Stimulated activated CD4-positive, alpha-beta T cell treated with anti-CD3 and anti-CD28 coated beads, Interleukin-15, amount 100 ng/mL, for 48 hours (primary cell): Measurements from ENCODE around the gene CTDSPL.

Source experiments
- DNase-seq, 2 donors: peaks; one replicate each; pipeline ENCODE4 v3.0.0-alpha.2; 2020; ENCODE audit warnings: low read depth in 2 of 2

Gene CTDSPL

DNA sequence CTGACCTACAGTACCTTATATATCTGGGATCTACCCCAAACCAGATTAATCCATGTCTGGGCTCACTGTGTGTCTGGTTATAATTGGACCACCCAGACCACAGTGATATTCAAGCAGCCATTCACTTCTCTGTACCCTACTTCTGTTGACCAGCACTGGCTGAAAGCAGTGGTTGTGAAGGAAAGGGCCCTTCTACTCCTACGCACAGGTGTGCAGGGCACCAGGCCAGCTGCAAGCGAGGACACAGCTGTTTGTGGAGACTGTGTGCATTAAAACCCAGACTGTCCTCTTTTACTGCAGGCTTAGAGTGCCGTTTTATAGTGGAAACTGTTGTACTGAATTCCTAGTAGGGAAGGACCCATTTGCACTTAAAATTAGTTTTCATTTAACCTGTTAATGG, 29.5 kb downstream of the CTDSPL start:
- no peak for DNase-seq

DNA sequence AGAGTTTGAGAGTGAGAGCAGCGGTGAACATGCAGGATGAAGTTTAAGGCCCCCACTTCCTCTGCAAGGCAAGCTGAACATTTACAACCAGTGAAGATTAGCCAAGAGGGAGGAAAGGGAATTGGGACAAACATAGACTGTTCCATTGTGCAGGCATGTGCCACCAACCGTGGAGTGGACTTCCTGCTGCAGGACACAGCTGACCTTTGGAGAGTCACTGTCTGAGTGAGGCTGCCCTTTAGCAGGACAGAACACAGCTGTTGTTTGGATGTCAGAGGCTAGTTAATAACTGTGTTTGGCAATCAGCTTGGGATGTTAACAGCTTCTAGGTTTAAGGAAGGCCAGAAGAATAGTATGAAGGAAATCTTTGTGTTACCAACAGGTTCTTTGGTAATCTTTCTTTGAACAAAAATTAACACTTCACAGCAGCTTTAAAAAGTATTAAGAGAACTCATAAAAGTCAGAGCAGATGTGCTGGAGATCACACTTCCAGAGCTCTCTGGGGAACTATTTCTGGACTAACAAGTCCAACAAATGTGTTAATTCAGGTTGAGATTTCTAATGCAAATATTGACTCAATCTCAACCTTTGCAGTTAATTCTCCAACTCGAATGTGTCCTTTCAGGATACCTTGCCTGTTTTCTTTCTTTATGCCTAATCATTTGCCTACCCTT, 31.4 kb downstream of the CTDSPL start:
- no peak for DNase-seq

DNA sequence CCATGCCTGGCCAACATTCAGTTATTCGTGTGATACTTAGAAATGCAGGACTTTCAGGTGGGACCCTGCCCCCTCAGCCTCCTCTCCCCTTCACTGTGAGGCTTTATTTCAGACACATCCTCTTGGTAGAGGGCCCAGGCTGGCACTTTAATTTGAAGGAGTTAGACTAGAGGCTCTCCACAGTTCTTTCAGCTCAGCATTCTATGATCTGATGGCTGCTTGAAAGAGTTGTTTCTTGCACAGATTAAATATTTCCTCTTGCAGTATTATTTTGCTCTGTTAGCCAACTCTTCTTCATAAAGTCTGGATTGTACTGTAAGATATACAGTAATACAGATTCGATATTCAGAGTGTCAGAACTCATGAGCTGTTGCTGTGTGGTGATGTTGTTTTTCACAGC, 35.1 kb downstream of the CTDSPL start:
- DNase-seq, result no peak

DNA sequence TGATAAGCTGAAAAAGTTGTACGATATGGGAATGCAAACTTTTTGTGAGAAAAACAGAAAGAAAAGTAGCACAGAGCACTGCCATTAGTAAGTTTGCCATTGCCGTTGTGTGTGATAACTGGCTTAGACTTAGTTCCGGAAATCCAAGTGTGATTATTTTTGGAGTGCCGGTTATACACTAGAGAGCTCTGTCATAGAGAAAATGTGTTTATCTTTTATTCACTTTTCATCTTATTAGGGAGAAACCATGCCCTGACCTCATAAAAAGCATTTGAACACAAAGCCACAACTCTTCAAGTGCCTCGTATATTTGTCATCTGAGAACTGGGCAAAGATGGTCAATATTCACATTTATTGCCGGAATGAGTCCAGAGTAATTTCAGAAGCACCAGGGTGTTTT, 36.1 kb downstream of the CTDSPL start:
- no peak for DNase-seq

GRCh38 chr3:37898424-37898823, 36.7 kb downstream of the CTDSPL start:
- no peak for DNase-seq

- no peak for DNase-seq
Measured at GRCh38 chr3:37899101-37899707, 37.5 kb downstream of the CTDSPL start.

- no peak for DNase-seq
Measured at GRCh38 chr3:37899711-37900306, 38.1 kb downstream of the CTDSPL start.

DNA sequence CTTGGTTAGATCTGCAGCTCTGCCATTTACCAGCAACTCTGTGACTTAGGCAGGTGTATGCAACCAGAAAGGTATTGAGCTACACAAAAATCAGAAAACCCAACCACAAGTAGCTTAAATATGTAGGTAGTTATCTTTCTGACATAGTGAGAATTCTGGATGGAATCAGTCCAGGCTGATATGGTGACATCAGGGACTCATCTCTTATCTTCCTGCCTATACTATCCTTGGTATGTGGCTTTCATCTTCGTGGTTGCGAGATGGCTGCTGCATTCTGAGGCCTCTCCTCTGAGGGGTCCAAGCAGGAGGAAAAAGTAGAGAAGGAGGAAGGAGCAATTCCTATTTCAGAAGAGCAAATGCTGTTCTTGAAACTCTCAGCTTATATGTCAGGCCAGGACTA, 40.0 kb downstream of the CTDSPL start:
- no peak for DNase-seq

DNA sequence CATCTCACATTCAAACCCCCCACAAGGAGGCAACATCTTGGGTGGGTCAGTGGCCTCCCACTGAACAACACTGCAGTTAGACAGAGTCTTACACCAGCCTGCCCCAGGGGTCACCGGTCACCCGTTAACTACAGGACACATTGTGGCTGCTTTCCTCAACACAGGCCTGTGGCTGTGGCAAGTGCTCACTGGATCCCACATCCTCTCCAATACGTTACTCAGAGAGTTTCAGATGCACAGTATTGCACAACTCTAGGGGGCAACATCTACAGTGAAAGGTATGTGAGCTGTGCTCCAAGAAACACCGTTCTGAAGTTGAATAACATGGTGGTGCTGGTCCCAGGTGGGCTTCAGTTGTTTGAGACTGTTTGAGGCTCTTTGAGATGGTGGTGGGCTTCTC, 41.0 kb downstream of the CTDSPL start:
- DNase-seq, result no peak

- DNase-seq, result no peak
Measured at GRCh38 chr3:37903320-37903719, 41.6 kb downstream of the CTDSPL start.

- no peak for DNase-seq
Measured at GRCh38 chr3:37903734-37904133, 42.1 kb downstream of the CTDSPL start.

GRCh38 chr3:37904601-37905000, 42.9 kb downstream of the CTDSPL start:
- no peak for DNase-seq

DNA sequence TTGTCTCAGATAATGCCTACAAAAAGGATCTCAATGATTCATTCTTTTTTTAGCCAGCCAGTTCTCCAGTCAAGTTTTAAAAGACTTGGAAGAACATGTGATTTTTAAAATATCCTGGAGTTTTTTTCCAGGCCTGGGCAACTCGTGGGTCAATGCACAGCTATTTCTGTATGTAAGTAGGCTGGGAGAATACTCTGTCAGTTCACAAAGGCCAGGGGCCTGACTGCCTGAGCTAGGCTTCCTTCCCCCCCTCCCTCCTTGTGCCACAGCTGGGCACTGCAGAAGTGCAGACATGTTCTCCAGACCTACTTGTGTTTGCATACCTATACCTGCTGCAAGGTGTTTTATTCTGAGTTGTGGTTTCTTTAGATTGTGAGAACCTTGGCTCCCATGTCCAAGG, 43.7 kb downstream of the CTDSPL start:
- DNase-seq, result no peak

GRCh38 chr3:37905987-37906674, 44.5 kb downstream of the CTDSPL start:
- no peak for DNase-seq

GRCh38 chr3:37906734-37907282, 45.1 kb downstream of the CTDSPL start:
- no peak for DNase-seq

DNA sequence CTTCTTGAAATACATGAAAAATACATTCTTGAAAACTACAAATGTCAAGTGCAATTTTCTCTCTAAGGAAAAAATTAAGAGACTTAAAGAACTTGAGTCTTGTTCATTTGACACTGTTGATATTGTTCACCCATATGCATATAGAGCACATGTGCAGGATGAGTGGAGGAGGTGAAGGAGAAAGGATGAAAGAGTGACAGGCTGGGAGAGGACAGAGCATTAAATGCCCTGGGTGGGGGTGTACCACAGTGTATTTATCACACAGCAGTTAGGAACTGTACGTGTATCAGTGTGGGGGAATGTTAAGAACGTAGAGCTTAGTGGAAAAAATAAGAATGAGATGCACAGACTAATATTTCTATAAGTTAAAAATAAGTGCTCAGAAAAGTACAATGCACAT, 45.7 kb downstream of the CTDSPL start:
- no peak for DNase-seq

GRCh38 chr3:37907906-37908305, 46.2 kb downstream of the CTDSPL start:
- no peak for DNase-seq

GRCh38 chr3:37909067-37909911, 47.6 kb downstream of the CTDSPL start:
- no peak for DNase-seq

DNA sequence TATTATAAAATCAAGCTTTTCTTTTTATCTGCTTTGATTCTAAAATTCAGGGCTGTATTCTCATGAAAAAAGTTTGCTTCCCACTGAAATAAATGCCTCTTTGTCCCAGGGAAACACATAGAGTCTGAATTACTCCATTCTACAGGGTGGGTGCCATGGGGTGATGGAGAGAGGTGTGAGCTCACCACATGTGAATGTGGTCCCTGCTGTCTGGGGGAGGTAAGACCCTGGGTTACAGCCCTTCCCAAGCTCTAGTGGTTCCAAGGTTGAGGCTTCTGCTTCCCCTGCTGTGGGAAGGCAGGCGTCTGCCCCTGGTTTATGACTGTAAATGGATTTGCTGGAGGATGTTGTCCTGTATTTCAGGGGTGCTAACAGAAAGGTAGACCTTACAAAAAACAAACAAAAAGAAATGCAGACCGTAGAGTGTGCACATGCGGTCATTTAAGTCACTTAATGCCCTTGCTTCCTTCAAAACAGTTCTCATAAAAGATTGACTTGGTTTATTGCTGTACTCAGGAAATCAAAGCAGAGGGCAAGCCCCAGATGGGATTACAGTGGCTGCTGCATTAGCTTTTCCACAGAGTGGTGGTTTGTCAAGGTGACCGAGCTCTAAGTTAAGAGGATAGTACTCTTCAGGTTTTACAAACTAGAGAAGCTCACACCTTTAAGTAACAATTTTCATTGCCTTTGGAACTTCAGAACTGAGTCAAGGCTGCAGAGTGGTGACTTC, 49.2 kb downstream of the CTDSPL start:
- DNase-seq, result no peak

GRCh38 chr3:37912052-37912733, 50.5 kb downstream of the CTDSPL start:
- DNase-seq, result no peak
